SU-DHL-6 (cell line): ENCODE data around the gene FGF13.

ENCODE experiments used
- H2AFZ ChIP-seq: fragments of 200-600 bp; sonication (generic); 2 replicates; pipeline ENCODE4 v1.6.1; 2014; ENCODE audit warnings: low read depth, mild to moderate bottlenecking, moderate library complexity, mixed read lengths, antibody characterized with exemption, low read length; ENCODE audit not compliant: severe bottlenecking
- H3F3A ChIP-seq: fragments of 200-600 bp; shearing (Covaris generic); 2 replicates; pipeline ENCODE4 v1.6.0; 2016; ENCODE audit warnings: antibody characterized with exemption, mild to moderate bottlenecking; ENCODE audit not compliant: insufficient read depth
- H3K27ac ChIP-seq: fragments of 200-600 bp; sonication (generic); 2 replicates; pipeline ENCODE4 v1.5.1; 2016; ENCODE audit warnings: low read depth, mild to moderate bottlenecking, low read length, moderate library complexity, mixed read lengths
- H3K27me3 ChIP-seq: fragments of 200-600 bp; sonication (generic), shearing (Covaris generic); 2 replicates; pipeline ENCODE4 v1.6.0; 2014; ENCODE audit warnings: mild to moderate bottlenecking, low read length
- H3K36me3 ChIP-seq: fragments of 200-600 bp; sonication (generic); 2 replicates; pipeline ENCODE4 v1.6.1; 2014; ENCODE audit warnings: mild to moderate bottlenecking, low read length, mixed read lengths
- H3K4me2 ChIP-seq: fragments of 300-600, 200-600 bp; shearing (Covaris generic), sonication (generic); 2 replicates; pipeline ENCODE4 v1.6.0; 2014; ENCODE audit warnings: low read length, low read depth, mild to moderate bottlenecking; ENCODE audit not compliant: poor library complexity, severe bottlenecking
- H3K4me3 ChIP-seq: fragments of 200-600 bp; sonication (generic); 2 replicates; pipeline ENCODE4 v1.5.1; 2014; ENCODE audit warnings: antibody characterized with exemption, low read length, mild to moderate bottlenecking, mixed read lengths; ENCODE audit not compliant: insufficient read depth, poor library complexity, severe bottlenecking
- H3K79me2 ChIP-seq: fragments of 200-600 bp; sonication (generic); 2 replicates; pipeline ENCODE4 v1.6.1; 2014; ENCODE audit warnings: mild to moderate bottlenecking, low read length, moderate library complexity; ENCODE audit not compliant: insufficient read depth
- H3K9ac ChIP-seq: fragments of 200-600 bp; sonication (generic); 2 replicates; pipeline ENCODE4 v1.7.0; 2014; ENCODE audit warnings: mild to moderate bottlenecking, low read length
- H3K9me2 ChIP-seq: fragments of 200-600 bp; sonication (generic); replicated peaks from 2 replicates; pipeline ENCODE4 v1.6.1; 2014; ENCODE audit warnings: low read length; ENCODE audit not compliant: insufficient read depth
- H3K9me3 ChIP-seq: fragments of 200-600 bp; sonication (generic); 2 replicates; pipeline ENCODE4 v1.6.1; 2014; ENCODE audit warnings: low read length, mixed read lengths; ENCODE audit not compliant: insufficient read depth
- H4K20me1 ChIP-seq: fragments of 200-600 bp; sonication (generic); 2 replicates; pipeline ENCODE4 v1.6.1; 2014; ENCODE audit warnings: low read depth, mild to moderate bottlenecking, antibody characterized with exemption, low read length, moderate library complexity, mixed read lengths
- EZH2phosphoT487 ChIP-seq: fragments of 200-600 bp; sonication (generic), shearing (Covaris generic); conservative IDR thresholded peaks from 2 replicates; pipeline ENCODE4 v1.6.1; 2018; ENCODE audit warnings: mild to moderate bottlenecking, antibody characterized with exemption, low read length, moderate library complexity, mixed read lengths
- TF ChIP-seq, protein P1 (sequence below): fragments of 200-600 bp; sonication (generic); IDR thresholded peaks from one replicate; pipeline ENCODE4 v1.5.1; 2017; ENCODE audit warnings: antibody characterized with exemption, mild to moderate bottlenecking, low read length, moderate library complexity; ENCODE audit not compliant: insufficient read depth, poor library complexity, severe bottlenecking

The FGF13 gene

DNA sequence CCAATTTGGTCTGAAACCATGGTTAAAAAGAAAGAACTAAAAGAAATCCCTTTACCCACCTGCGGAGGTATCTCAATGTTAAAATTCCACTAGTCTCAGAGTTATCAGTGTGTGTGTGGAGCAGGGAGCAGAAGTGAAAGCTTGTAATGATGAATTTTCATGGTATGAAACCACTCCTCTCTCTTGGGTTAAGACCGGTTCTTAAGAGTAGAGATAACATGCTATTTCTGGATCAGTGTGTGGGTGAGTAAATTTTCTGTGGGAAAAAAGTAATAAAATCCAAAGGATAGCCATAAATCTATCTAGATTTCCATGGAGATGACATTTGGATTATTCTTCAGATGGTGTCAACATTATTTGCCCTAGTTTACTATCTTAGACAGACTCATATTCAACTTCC is 3.2 kb downstream of the FGF13 start:
- no peak overlapping the region for H3K4me3 ChIP-seq
- no peak overlapping the region for H3K4me2 ChIP-seq

DNA sequence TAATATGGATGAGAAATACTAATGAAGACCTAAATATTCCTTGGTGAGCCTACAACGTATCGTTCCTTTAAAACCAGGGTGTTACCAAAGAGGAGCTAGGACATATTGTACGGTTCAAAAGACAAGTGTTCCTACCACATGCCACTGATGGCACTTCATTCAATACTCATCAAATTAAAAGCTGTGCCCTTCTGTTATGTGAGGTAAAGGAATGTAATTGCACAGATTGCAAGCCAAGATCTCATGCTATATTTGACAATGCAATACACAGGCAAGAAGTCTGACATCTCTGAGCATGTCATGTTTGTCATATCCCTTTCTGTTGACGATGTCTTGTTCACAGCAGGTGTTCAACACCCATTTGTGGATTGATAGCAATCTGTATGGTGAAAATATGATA is 6.9 kb downstream of the FGF13 start:
- no peaks in the 10 kb centered on the region for H3K9me2 ChIP-seq
- no peak overlapping the region for H3K4me3 ChIP-seq
- H4K20me1 ChIP-seq, result no peaks in the 10 kb centered on the region
- no peaks in the 10 kb centered on the region for H3K36me3 ChIP-seq
- H2AFZ ChIP-seq, result no peak overlapping the region
- H3K27ac ChIP-seq, result no peak overlapping the region
- TF ChIP-seq, protein P1, sequence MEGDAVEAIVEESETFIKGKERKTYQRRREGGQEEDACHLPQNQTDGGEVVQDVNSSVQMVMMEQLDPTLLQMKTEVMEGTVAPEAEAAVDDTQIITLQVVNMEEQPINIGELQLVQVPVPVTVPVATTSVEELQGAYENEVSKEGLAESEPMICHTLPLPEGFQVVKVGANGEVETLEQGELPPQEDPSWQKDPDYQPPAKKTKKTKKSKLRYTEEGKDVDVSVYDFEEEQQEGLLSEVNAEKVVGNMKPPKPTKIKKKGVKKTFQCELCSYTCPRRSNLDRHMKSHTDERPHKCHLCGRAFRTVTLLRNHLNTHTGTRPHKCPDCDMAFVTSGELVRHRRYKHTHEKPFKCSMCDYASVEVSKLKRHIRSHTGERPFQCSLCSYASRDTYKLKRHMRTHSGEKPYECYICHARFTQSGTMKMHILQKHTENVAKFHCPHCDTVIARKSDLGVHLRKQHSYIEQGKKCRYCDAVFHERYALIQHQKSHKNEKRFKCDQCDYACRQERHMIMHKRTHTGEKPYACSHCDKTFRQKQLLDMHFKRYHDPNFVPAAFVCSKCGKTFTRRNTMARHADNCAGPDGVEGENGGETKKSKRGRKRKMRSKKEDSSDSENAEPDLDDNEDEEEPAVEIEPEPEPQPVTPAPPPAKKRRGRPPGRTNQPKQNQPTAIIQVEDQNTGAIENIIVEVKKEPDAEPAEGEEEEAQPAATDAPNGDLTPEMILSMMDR, result no peak
- no peak for TF ChIP-seq EZH2phosphoT487
- H3F3A ChIP-seq, result no peaks in the 10 kb centered on the region
- H3K9ac ChIP-seq, result no peak overlapping the region
- H3K79me2 ChIP-seq, result no peaks in the 10 kb centered on the region
- H3K27me3 ChIP-seq, result no peaks in the 10 kb centered on the region
- no peaks in the 10 kb centered on the region for H3K9me3 ChIP-seq
- H3K4me2 ChIP-seq, result no peak overlapping the region

More for the DNA sequence above, 3.2 kb downstream of the FGF13 start:
- Histone ChIP-seq H4K20me1 (no peaks in the 10 kb centered on the region), H3K36me3 (no peaks in the 10 kb centered on the region), H3K79me2 (no peaks in the 10 kb centered on the region), H3F3A (no peaks in the 10 kb centered on the region), H3K9me2 (no peaks in the 10 kb centered on the region), H3K9ac (no peak overlapping the region), H3K9me3 (no peaks in the 10 kb centered on the region), H3K27ac (no peak overlapping the region), H3K27me3 (no peaks in the 10 kb centered on the region), H2AFZ (no peak overlapping the region)
- no peak for TF ChIP-seq EZH2phosphoT487
- TF ChIP-seq, protein P1, result no peak

DNA sequence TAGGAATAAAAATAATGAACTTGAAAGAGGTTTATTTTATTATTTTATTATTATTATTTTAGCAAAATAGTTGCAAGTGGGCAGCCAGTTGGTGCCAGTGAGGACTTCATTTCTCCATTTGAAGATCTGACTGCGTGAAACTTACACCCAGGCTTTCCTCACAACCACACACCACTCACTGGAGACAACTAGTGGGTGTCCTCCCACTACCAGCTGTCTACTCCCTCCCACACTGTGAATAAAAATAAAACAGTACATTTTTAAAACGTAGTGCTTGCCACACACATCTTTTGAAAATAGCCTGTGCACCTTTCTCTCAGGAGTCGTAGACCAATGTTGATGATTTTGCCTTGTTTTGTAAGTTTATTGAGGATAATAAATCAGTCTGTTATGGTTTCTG is 7.4 kb downstream of the FGF13 start:
- Histone ChIP-seq H3K9me3 (no peaks in the 10 kb centered on the region), H2AFZ (no peak overlapping the region), H3K9ac (no peak overlapping the region), H3K4me2 (no peak overlapping the region), H3K79me2 (no peaks in the 10 kb centered on the region), H3K27me3 (no peaks in the 10 kb centered on the region), H4K20me1 (no peaks in the 10 kb centered on the region), H3F3A (no peaks in the 10 kb centered on the region), H3K36me3 (no peaks in the 10 kb centered on the region), H3K27ac (no peak overlapping the region), H3K9me2 (no peaks in the 10 kb centered on the region), H3K4me3 (no peak overlapping the region)
- no peak for TF ChIP-seq EZH2phosphoT487
- TF ChIP-seq, protein P1, result no peak
